Breast epithelium (tissue), 4 donors: ENCODE data around the gene ACR. TPM values are rescaled to one million over a fixed set of nuclear protein-coding genes. Genes with fewer than 3 reads are reported as not detected.

ENCODE experiments used
- DNase-seq, 2 donors: peaks; one replicate each; pipeline ENCODE4 v3.0.0-alpha.2; 2019; ENCODE audit warnings: low spot score in 2 of 2
- H3K27ac ChIP-seq, 2 donors: fragments of 200-600 bp; sonication (generic) in 1 of 2; one replicate each; pipeline ENCODE4 v1.5.1; 2016 to 2019; ENCODE audit warnings: mild to moderate bottlenecking in 1 of 2
- H3K27me3 ChIP-seq, 2 donors: fragments of 200-600 bp; sonication (generic) in 1 of 2; one replicate each; pipeline versions ENCODE4 v1.5.1 to v1.6.0; 2017 to 2019; ENCODE audit warnings: control low read depth in 1 of 2, mild to moderate bottlenecking in 1 of 2
- H3K36me3 ChIP-seq: fragments of 200-600 bp; one replicate; pipeline ENCODE4 v1.5.1; 2019
- H3K4me1 ChIP-seq, 2 donors: fragments of 200-600 bp; sonication (generic); one replicate each; pipeline ENCODE4 v1.5.1; 2016 to 2019; ENCODE audit warnings: control low read depth in 1 of 2
- H3K4me3 ChIP-seq, 3 donors: fragments of 200-600 bp; sonication (generic); 1 replicate in 2 of 3; 2 replicates in 1 of 3; pipeline ENCODE4 v1.5.1; 2016 to 2019; ENCODE audit warnings: mild to moderate bottlenecking in 3 of 3, moderate library complexity in 2 of 3
- H3K9me3 ChIP-seq, 2 donors: fragments of 200-600 bp; sonication (generic) in 1 of 2; one replicate each; pipeline ENCODE4 v1.5.1; 2016 to 2019; ENCODE audit warnings: control low read depth in 1 of 2
- POLR2A ChIP-seq: fragments of 450-650 bp; IDR thresholded peaks from one replicate; pipeline ENCODE4 v1.6.1; 2016; ENCODE audit warnings: antibody characterized with exemption, mild to moderate bottlenecking, moderate library complexity
- POLR2AphosphoS5 ChIP-seq, 3 donors: sonication (generic); formaldehyde crosslinking; IDR thresholded peaks; one replicate each; pipeline ENCODE4 v1.6.1; 2017; ENCODE audit warnings: antibody characterized with exemption in 3 of 3
- intact Hi-C: fragments of 100-400 bp; cut with DNase I; formaldehyde crosslinking; loops from one replicate; pipeline ENCODE4 v1.15.1; 2023; ENCODE audit warnings: low total_unique reads
- total RNA-seq, 3 donors: library from RNA; depleted of rRNA; stranded (reverse); fragments of >200 nt; gene quantifications; one replicate each; pipeline ENCODE4 v1.1.0, GENCODE V29; 2016
- TF ChIP-seq, protein P1 (sequence below), 3 donors: fragments of 450-650 bp; IDR thresholded peaks; one replicate each; pipeline ENCODE4 v1.5.1; 2016 to 2017; ENCODE audit warnings: antibody characterized with exemption in 3 of 3, mild to moderate bottlenecking in 3 of 3, moderate library complexity in 3 of 3

Gene ACR
- total RNA-seq, 3 donors from 2014 or later: 0.44 to 0.80 TPM; not detected in 1

DNA sequence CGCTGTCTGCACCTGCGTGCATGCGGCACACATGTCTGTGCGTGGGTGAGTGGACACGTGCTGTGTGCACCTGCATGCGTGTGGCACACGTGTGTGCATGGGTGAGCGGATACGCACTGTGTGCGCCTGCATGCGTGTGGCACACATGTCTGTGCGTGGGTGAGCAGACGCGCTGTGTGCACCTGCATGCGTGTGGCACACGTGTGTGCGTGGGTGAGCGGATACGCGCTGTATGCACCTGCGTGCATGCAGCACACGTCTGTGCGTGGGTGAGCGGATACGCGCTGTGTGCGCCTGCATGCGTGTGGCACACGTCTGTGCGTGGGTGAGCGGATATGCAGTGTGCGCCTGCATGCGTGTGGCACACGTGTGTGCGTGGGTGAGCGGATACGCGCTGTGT lies 27.1 kb upstream of the ACR start:
- TF ChIP-seq, protein P1, sequence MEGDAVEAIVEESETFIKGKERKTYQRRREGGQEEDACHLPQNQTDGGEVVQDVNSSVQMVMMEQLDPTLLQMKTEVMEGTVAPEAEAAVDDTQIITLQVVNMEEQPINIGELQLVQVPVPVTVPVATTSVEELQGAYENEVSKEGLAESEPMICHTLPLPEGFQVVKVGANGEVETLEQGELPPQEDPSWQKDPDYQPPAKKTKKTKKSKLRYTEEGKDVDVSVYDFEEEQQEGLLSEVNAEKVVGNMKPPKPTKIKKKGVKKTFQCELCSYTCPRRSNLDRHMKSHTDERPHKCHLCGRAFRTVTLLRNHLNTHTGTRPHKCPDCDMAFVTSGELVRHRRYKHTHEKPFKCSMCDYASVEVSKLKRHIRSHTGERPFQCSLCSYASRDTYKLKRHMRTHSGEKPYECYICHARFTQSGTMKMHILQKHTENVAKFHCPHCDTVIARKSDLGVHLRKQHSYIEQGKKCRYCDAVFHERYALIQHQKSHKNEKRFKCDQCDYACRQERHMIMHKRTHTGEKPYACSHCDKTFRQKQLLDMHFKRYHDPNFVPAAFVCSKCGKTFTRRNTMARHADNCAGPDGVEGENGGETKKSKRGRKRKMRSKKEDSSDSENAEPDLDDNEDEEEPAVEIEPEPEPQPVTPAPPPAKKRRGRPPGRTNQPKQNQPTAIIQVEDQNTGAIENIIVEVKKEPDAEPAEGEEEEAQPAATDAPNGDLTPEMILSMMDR (IDR thresholded peaks at IDR 0.05): no peak
- TF ChIP-seq POLR2AphosphoS5 (IDR thresholded peaks at IDR 0.05) (no peak), POLR2A (no peak)
- no peak overlapping the region for H3K27ac ChIP-seq
- intact Hi-C loops: no loop called here
- no peaks in the 10 kb centered on the region for H3K27me3 ChIP-seq
- DNase-seq: no peak
- H3K9me3 ChIP-seq: no peaks in the 10 kb centered on the region
- peaks cover 0 to 4% of the 10 kb centered on the region in 2 donors for H3K4me1 ChIP-seq
- H3K36me3 ChIP-seq: no peaks in the 10 kb centered on the region
- no peak overlapping the region for H3K4me3 ChIP-seq

DNA sequence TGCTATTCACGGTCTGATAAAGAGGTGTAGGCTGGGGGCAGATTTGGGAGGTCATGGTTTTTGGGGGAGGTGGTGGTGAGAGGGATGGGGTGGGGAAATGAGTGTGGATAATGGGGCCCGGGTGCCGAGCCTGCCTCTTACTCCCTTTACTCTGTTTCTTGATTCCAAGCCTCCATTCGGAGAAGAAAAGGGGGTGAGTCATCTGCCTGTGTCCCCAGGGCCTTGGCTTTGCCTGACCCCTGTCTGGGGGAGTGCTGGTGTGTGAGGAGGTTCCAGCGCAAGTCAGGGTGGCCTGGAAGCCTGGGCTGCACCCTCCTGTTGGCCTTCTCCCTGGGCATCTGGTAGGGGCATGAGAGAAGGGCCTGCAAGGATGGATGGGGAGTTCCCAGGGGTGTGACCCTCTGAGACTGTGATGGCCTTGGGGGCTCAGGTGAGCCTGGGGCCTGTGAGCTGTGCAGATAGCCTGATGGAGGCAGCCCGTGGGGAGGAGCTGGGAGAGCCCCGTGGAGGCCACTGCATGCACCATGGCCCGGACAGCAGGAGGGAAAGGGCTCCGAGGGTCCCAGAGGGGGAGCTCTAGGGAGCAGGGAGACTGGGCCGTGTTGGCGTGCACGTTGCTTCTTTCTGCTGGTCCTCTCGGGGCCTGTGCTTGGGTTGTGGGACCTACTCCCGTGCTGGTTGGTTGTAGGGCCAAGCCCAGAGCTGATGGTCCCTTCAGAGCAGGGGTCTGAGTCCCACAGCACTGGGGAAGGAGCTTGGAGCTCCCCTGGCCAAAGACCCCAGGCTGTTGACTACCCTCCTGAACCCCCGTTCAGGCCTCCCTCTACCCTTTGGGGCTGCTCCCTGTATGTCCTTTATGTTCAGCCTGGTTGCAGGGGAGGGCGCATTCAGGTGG lies 26.3 kb upstream of the ACR start:
- intact Hi-C loops: no loop called here

DNA sequence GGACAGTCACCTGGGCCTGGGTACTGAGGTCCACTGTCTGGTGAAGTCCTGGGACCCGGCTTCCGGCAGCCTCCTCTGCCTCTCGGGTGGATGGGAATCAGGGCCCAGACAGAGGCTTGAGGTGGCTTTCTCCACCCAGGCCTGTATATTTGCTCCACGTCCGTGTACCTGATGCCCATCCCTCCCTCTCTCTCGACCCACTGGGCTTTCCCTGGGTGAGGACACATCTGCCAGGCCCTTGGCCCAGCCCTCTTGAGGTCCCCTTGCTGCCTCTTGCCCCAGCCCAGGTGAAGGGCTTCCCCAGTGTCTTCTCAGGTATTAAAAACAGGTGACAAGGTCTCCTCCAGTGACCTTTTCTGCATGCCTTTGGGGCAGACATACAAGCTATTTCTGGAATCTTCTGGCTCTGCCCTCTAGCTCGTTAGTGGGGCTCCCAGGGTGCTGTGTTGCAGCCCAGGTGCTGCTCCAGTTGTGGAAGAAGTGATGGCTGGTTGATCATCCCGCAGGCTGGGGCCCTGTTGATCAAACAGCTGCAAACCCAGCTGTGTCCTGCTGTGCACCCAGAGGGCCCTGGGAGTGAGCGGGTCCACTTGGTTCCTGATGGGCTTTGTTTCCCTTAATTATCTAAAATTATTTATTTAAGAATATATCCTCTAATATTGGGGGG lies 25.5 kb upstream of the ACR start:
- Histone ChIP-seq H3K4me3 (no peak overlapping the region), H3K36me3 (no peaks in the 10 kb centered on the region), H3K9me3 (no peaks in the 10 kb centered on the region), H3K27me3 (no peaks in the 10 kb centered on the region), H3K27ac (no peak overlapping the region), H3K4me1 (peaks cover 0 to 4% of the 10 kb centered on the region in 2 donors)
- TF ChIP-seq, protein P1 (IDR thresholded peaks at IDR 0.05): no peak
- DNase-seq: no peak
- intact Hi-C loops: no loop called here

More for the DNA sequence above, 26.3 kb upstream of the ACR start:
- Histone ChIP-seq H3K4me1 (peaks cover 0 to 4% of the 10 kb centered on the region in 2 donors), H3K27me3 (no peaks in the 10 kb centered on the region), H3K27ac (no peak overlapping the region), H3K4me3 (no peak overlapping the region), H3K9me3 (no peaks in the 10 kb centered on the region), H3K36me3 (no peaks in the 10 kb centered on the region)
- TF ChIP-seq POLR2AphosphoS5 (IDR thresholded peaks at IDR 0.05): no peak
- TF ChIP-seq, protein P1 (IDR thresholded peaks at IDR 0.05): no peak
- TF ChIP-seq POLR2A: no peak
- no peak for DNase-seq

DNA sequence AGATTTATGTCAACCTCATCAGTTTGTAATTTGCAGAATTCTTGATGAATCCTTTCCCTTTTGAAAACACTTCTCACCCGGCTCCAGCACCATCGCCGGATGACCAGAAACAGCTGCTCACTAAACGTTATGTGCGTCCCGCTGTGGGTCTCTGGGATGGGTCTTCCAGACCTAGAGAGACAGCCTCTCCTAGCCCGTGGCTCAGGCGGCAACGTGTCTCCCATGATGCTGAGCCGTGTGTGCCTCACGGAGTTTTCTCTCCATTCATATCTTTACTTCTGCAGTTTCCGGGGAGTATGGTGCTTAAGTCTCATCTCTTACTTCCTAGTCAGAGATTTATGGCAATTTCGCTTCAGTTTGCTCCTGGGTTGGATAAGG lies 25.0 kb upstream of the ACR start:
- H3K27ac ChIP-seq: peak overlapping the region; percentile 38 to 57
- intact Hi-C loops: no loop called here
- no peaks in the 10 kb centered on the region for H3K9me3 ChIP-seq
- H3K36me3 ChIP-seq: no peaks in the 10 kb centered on the region
- no peaks in the 10 kb centered on the region for H3K27me3 ChIP-seq
- TF ChIP-seq, protein P1 (IDR thresholded peaks at IDR 0.05): no peak
- TF ChIP-seq POLR2AphosphoS5 (IDR thresholded peaks at IDR 0.05): no peak
- TF ChIP-seq POLR2A: no peak
- H3K4me1 ChIP-seq: peaks cover 0 to 4% of the 10 kb centered on the region in 2 donors
- no peak overlapping the region for H3K4me3 ChIP-seq
- no peak for DNase-seq

- no peaks in the 10 kb centered on the region for H3K36me3 ChIP-seq
- H3K27ac ChIP-seq: peak overlapping the region; percentile 38 to 57
- H3K4me1 ChIP-seq: peaks cover 0 to 4% of the 10 kb centered on the region in 2 donors
- H3K27me3 ChIP-seq: no peaks in the 10 kb centered on the region
- TF ChIP-seq POLR2A (no peak), POLR2AphosphoS5 (IDR thresholded peaks at IDR 0.05) (peak in 2 of 3 donors; percentile 29 to 72)
- TF ChIP-seq, protein P1 (IDR thresholded peaks at IDR 0.05): no peak
- DNase-seq: peak in 1 of 2 donors; percentile 52
- intact Hi-C loops: no loop called here
- H3K9me3 ChIP-seq: no peaks in the 10 kb centered on the region
- H3K4me3 ChIP-seq: no peak overlapping the region
These were observed 24.4 kb upstream of the ACR start for GRCh38 chr22:50713571-50714056.
